ENCODE results near the gene MRRF. TPM values are rescaled to one million over a fixed set of nuclear protein-coding genes. Genes with fewer than 3 reads are reported as not detected.

The MRRF gene
- total RNA-seq, 1 donor from 2014 or later = 52.7 TPM

- Histone ChIP-seq H3K27me3 (ENCODE audit: control insufficient read depth, insufficient read depth, low read length) (no peaks in the 10 kb centered on the region), H3K4me3 (ENCODE audit: low read depth, low read length) (no peak overlapping the region), H3K36me3 (ENCODE audit: control insufficient read depth, insufficient read depth, low read length) (no peaks in the 10 kb centered on the region)
- DNase-seq (ENCODE audit: low read depth) = no peak
- peak; percentile 36 for TF ChIP-seq CTCF (IDR thresholded peaks at IDR 0.05; ENCODE audit: insufficient read depth, low read length, severe bottlenecking)
- FAIRE-seq = no peak
Observed at GRCh38 chr9:122379340-122379739, 114.7 kb downstream of the MRRF start.

GRCh38 chr9:122380293-122380692 is 115.6 kb downstream of the MRRF start:
- FAIRE-seq = no peak
- Histone ChIP-seq H3K27me3 (ENCODE audit: control insufficient read depth, insufficient read depth, low read length) (no peaks in the 10 kb centered on the region), H3K4me3 (ENCODE audit: low read depth, low read length) (no peak overlapping the region), H3K36me3 (ENCODE audit: control insufficient read depth, insufficient read depth, low read length) (no peaks in the 10 kb centered on the region)
- TF ChIP-seq CTCF (IDR thresholded peaks at IDR 0.05; ENCODE audit: insufficient read depth, low read length, severe bottlenecking) = no peak
- DNase-seq (ENCODE audit: low read depth) = no peak

Other genes starting within 250 kb of the MRRF start
- 1.8 and 2.3 TPM in 2 replicates for gene TTLL11, start 171.6 kb upstream of the MRRF start, total RNA-seq
- gene NDUFA8, start 105.1 kb upstream of the MRRF start, total RNA-seq = 34.2 and 39.4 TPM in 2 replicates
- gene MORN5, start 105.0 kb upstream of the MRRF start, total RNA-seq = not detected in 2 replicates
- 0.13 and 0.26 TPM in 2 replicates for gene LHX6, start 35.9 kb upstream of the MRRF start, total RNA-seq
- gene RBM18, start within 50 bp of the MRRF start, total RNA-seq = 8.4 and 9.5 TPM in 2 replicates
- gene PTGS1, start 106.1 kb downstream of the MRRF start, total RNA-seq = 0.77 and 1.3 TPM in 2 replicates
- not detected in 2 replicates for gene OR1J1, start 213.0 kb downstream of the MRRF start, total RNA-seq
- gene OR1J2, start 245.9 kb downstream of the MRRF start, total RNA-seq = not detected in 2 replicates